ENCODE results near the gene RENBP.

The RENBP gene

GRCh38 chrX:153945956-153946943, 1.8 kb upstream of the RENBP start:
- TF ChIP-seq CTCF (IDR thresholded peaks at IDR 0.05; ENCODE audit: borderline replicate concordance, control extremely low read depth, extremely low read depth, insufficient read depth, missing control alignments): no peak
- DNase-seq (ENCODE audit: low spot score): no peak
- in situ Hi-C loops (cut with MboI; ENCODE audit: low sequenced_read_pairs, unreplicated experiment): no loop called here

GRCh38 chrX:153944800-153945150, 332 bp upstream of the RENBP start:
- no peak for DNase-seq (ENCODE audit: low spot score)
- in situ Hi-C loops (cut with MboI; ENCODE audit: low sequenced_read_pairs, unreplicated experiment): no loop called here
- no peak for TF ChIP-seq CTCF (IDR thresholded peaks at IDR 0.05; ENCODE audit: borderline replicate concordance, control extremely low read depth, extremely low read depth, insufficient read depth, missing control alignments)

GRCh38 chrX:153941336-153942252, 2.8 kb downstream of the RENBP start:
- in situ Hi-C loops (cut with MboI; ENCODE audit: low sequenced_read_pairs, unreplicated experiment): no loop called here
- no peak for DNase-seq (ENCODE audit: low spot score)
- TF ChIP-seq CTCF (IDR thresholded peaks at IDR 0.05; ENCODE audit: borderline replicate concordance, control extremely low read depth, extremely low read depth, insufficient read depth, missing control alignments): no peak

GRCh38 chrX:153939573-153939972, 4.9 kb downstream of the RENBP start:
- TF ChIP-seq CTCF (IDR thresholded peaks at IDR 0.05; ENCODE audit: borderline replicate concordance, control extremely low read depth, extremely low read depth, insufficient read depth, missing control alignments): no peak
- in situ Hi-C loops (cut with MboI; ENCODE audit: low sequenced_read_pairs, unreplicated experiment): no loop called here
- no peak for DNase-seq (ENCODE audit: low spot score)

GRCh38 chrX:153938226-153938786, 6.1 kb downstream of the RENBP start:
- no peak for DNase-seq (ENCODE audit: low spot score)
- no peak for TF ChIP-seq CTCF (IDR thresholded peaks at IDR 0.05; ENCODE audit: borderline replicate concordance, control extremely low read depth, extremely low read depth, insufficient read depth, missing control alignments)
- in situ Hi-C loops (cut with MboI; ENCODE audit: low sequenced_read_pairs, unreplicated experiment): no loop called here

- no peak for DNase-seq (ENCODE audit: low spot score)
- in situ Hi-C loops (cut with MboI; ENCODE audit: low sequenced_read_pairs, unreplicated experiment): no loop called here
- no peak for TF ChIP-seq CTCF (IDR thresholded peaks at IDR 0.05; ENCODE audit: borderline replicate concordance, control extremely low read depth, extremely low read depth, insufficient read depth, missing control alignments)
Observed at GRCh38 chrX:153937056-153937455, 7.4 kb downstream of the RENBP start.
